Ascending aorta (tissue), 2 donors: ENCODE results near the gene ADCK2. TPM values are rescaled to one million over a fixed set of nuclear protein-coding genes. Genes with fewer than 3 reads are reported as not detected.
A peak's percentile ranks its signal among the peaks of the same experiment; 100 is the strongest.
"Not testable (repeated sequence)": the region's sequence is repeated elsewhere in the genome, so short reads cannot be mapped to it uniquely, and the experiment has no call there.

Experiments
- DNase-seq, 2 donors: peaks; one replicate each; pipeline ENCODE4 v3.0.0-alpha.2; 2019; ENCODE audit warnings: low spot score in 2 of 2
- H3K27ac ChIP-seq, 2 donors: fragments of 200-600 bp; sonication (generic); one replicate each; pipeline ENCODE4 v1.5.1; 2016 to 2017; ENCODE audit warnings: mild to moderate bottlenecking in 1 of 2
- H3K27me3 ChIP-seq: fragments of 200-600 bp; sonication (generic); one replicate; pipeline ENCODE4 v1.5.1; 2017
- H3K36me3 ChIP-seq, 2 donors: fragments of 200-600 bp; sonication (generic); one replicate each; pipeline ENCODE4 v1.5.1; 2016
- H3K4me1 ChIP-seq, 2 donors: fragments of 200-600 bp; sonication (generic); one replicate each; pipeline ENCODE4 v1.5.1; 2016 to 2017; ENCODE audit warnings: mild to moderate bottlenecking in 1 of 2
- H3K4me3 ChIP-seq, 2 donors: fragments of 200-600 bp; sonication (generic); one replicate each; pipeline ENCODE4 v1.5.1; 2016 to 2017; ENCODE audit warnings: mild to moderate bottlenecking in 1 of 2
- H3K9me3 ChIP-seq, 2 donors: fragments of 200-600 bp; sonication (generic); one replicate each; pipeline ENCODE4 v1.5.1; 2016
- intact Hi-C: fragments of 100-400 bp; cut with DNase I; formaldehyde crosslinking; loops from one replicate; pipeline ENCODE4 v1.15.1; 2023
- total RNA-seq: library from RNA; depleted of rRNA; stranded (reverse); fragments of >200 nt; gene quantifications from one replicate; pipeline ENCODE4 v1.1.0, GENCODE V29; 2016
- TF ChIP-seq, protein P1 (sequence below), 3 experiments: fragments of 200-600 bp in 2 of 3; fragments of 450-650 bp in 1 of 3; sonication (generic) in 2 of 3; IDR thresholded peaks; one replicate each; pipeline ENCODE4 v1.5.1; 2016 to 2019; ENCODE audit warnings: antibody characterized with exemption in 3 of 3, mild to moderate bottlenecking in 1 of 3, moderate library complexity in 1 of 3

ADCK2 gene
- total RNA-seq, 1 donor from 2014 or later, result 46.1 TPM

DNA sequence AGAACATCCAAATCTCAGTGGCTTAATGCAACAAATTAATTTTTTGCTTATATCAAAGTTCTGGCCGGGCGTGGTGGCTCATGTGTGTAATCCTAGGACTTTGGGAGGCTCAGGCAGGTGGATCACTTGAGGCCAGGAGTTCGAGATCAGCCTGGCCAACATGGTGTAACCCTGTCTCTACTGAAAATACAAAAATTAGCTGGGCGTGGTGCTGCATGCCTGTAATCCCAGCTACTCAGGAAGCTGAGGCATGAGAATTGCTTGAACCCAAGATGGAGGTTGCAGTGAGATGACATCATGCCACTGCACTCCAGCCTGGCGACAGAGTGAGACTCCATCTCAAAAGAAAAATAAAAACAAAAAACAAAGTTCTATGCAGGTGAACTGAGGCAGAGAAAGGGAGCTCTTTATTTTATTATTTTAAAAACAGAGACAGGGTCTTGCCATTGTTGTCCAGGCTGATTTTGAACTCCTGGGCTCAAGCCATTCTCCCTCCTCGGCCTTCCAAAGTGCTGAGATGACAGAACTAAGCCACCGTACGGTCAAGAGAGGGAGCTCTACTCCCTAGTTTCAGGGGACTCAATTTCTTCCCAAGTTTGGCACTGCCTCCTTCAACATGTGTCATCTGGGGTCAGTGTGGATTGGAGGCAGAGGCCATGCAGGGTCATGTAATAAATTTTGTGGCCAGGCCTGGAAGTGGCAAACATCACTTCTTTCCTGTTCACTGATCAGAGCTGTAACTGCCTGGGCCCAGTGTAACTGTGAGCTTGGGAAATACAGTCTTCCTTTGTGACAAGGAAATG lies 2.4 kb downstream of the ADCK2 start:
- TF ChIP-seq, protein P1, sequence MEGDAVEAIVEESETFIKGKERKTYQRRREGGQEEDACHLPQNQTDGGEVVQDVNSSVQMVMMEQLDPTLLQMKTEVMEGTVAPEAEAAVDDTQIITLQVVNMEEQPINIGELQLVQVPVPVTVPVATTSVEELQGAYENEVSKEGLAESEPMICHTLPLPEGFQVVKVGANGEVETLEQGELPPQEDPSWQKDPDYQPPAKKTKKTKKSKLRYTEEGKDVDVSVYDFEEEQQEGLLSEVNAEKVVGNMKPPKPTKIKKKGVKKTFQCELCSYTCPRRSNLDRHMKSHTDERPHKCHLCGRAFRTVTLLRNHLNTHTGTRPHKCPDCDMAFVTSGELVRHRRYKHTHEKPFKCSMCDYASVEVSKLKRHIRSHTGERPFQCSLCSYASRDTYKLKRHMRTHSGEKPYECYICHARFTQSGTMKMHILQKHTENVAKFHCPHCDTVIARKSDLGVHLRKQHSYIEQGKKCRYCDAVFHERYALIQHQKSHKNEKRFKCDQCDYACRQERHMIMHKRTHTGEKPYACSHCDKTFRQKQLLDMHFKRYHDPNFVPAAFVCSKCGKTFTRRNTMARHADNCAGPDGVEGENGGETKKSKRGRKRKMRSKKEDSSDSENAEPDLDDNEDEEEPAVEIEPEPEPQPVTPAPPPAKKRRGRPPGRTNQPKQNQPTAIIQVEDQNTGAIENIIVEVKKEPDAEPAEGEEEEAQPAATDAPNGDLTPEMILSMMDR (IDR thresholded peaks at IDR 0.05), result peak; percentile 25 to 56 (median 27)
- H3K4me1 ChIP-seq, result peaks cover 0 to 15% of the 10 kb centered on the region in 2 donors
- H3K4me3 ChIP-seq, result no peak overlapping the region
- H3K36me3 ChIP-seq, result peaks cover 13% of the 10 kb centered on the region in 2 donors
- intact Hi-C loops, result loop anchor here (1.0 to 5.0 kb wide), 3 partner anchors 21 to 340 kb away; partner anchors contain the start of genes MRPS33, NDUFB2 and SLC37A3
- peak in 1 of 2 donors; percentile 76 for DNase-seq
- peak overlapping the region; percentile 14 to 28 for H3K27ac ChIP-seq
- no peaks in the 10 kb centered on the region for H3K27me3 ChIP-seq
- no peaks in the 10 kb centered on the region for H3K9me3 ChIP-seq

GRCh38 chr7:140675726-140676125 lies 3.0 kb downstream of the ADCK2 start:
- intact Hi-C loops, result loop anchor here (1.0 to 2.0 kb wide), 2 partner anchors 21 to 339 kb away; partner anchors contain the start of genes MRPS33 and NDUFB2
- no peak overlapping the region for H3K4me3 ChIP-seq
- H3K27ac ChIP-seq, result peak overlapping the region; percentile 14 to 28
- no peak for DNase-seq
- no peaks in the 10 kb centered on the region for H3K27me3 ChIP-seq
- peaks cover 13 to 20% of the 10 kb centered on the region in 2 donors for H3K36me3 ChIP-seq
- H3K9me3 ChIP-seq, result no peaks in the 10 kb centered on the region
- peaks cover 0 to 15% of the 10 kb centered on the region in 2 donors for H3K4me1 ChIP-seq
- TF ChIP-seq, protein P1 (IDR thresholded peaks at IDR 0.05), result no peak

DNA sequence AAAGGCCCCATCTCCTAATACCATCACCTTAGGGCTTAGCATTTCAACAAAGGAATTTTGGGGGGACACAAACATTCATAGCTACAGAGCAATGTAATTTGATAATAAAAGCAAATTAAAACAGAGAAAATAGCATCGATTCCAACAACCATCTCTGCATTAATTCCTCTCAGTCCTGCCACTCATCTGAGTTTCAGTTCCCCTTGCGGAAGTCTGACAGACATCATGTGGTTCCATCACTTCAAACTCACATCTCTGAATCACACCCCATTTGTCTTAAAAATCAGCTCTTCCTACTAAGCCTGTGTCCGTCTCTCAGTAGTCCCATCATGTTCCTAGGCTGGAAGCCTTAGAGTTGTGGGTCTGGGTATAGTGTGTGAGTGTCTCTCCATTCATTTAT lies 3.6 kb downstream of the ADCK2 start:
- intact Hi-C loops, result no loop called here
- Histone ChIP-seq H3K4me1 (peaks cover 0 to 15% of the 10 kb centered on the region in 2 donors), H3K4me3 (no peak overlapping the region), H3K27me3 (no peaks in the 10 kb centered on the region), H3K9me3 (no peaks in the 10 kb centered on the region), H3K27ac (no peak overlapping the region), H3K36me3 (peaks cover 13 to 25% of the 10 kb centered on the region in 2 donors)
- TF ChIP-seq, protein P1 (IDR thresholded peaks at IDR 0.05), result no peak
- no peak for DNase-seq

DNA sequence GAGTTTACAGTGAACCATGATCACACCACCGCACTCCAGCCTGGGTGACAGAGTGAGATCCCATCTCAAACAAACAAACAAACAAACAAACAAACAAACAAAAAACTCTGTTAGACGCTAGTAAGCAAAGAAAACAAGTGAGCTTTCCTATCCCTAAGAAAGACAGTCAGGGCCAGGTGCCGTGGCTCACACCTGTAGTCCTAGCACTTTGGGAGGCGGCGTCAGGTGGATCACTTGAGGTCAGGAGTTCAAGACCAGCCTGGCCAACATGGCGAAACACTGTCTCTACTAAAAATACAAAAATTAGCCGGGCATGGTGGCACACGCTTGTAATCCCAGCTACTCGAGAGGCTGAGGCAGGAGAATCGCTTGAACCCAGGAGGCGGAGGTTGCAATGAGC lies 4.2 kb downstream of the ADCK2 start:
- H3K27me3 ChIP-seq, intact Hi-C loops, H3K9me3 ChIP-seq, DNase-seq, H3K27ac ChIP-seq, H3K4me3 ChIP-seq: not testable (repeated sequence)
- H3K36me3 ChIP-seq, result peaks cover 13 to 31% of the 10 kb centered on the region in 2 donors
- peaks cover 0 to 15% of the 10 kb centered on the region in 2 donors for H3K4me1 ChIP-seq

DNA sequence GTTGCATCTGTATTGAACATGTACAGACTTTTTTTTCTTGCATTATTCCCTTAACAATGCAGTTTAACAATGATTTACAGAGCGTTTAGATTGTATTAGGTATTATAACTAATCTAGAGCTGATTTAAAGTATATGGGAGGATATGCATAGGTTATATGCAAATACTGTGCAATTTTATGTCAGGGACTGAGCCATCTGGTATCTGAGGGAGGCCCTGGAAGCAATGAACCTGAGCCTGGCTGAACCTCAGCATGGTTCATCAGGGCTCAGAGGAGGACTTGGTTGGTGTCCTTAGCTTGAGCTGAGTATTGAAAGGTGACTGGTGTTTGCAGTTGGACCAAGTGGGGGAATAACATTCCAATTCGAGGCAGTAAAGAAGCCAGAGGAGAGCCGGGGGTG lies 4.8 kb downstream of the ADCK2 start:
- peaks cover 0 to 15% of the 10 kb centered on the region in 2 donors for H3K4me1 ChIP-seq
- H3K27me3 ChIP-seq, result no peaks in the 10 kb centered on the region
- no peaks in the 10 kb centered on the region for H3K9me3 ChIP-seq
- H3K27ac ChIP-seq, result no peak overlapping the region
- no peak overlapping the region for H3K4me3 ChIP-seq
- peak in 1 of 2 donors; percentile 21 for DNase-seq
- TF ChIP-seq, protein P1 (IDR thresholded peaks at IDR 0.05), result no peak
- intact Hi-C loops, result no loop called here
- H3K36me3 ChIP-seq, result peaks cover 13 to 36% of the 10 kb centered on the region in 2 donors
